Measurements from ENCODE around the gene ZNF765. TPM values are rescaled to one million over a fixed set of nuclear protein-coding genes. Genes with fewer than 3 reads are reported as not detected.
"Not testable (repeated sequence)": the region's sequence is repeated elsewhere in the genome, so short reads cannot be mapped to it uniquely, and the experiment has no call there.

ZNF765 gene
- total RNA-seq, 1 donor from 2014 or later: 4.7 TPM

DNA sequence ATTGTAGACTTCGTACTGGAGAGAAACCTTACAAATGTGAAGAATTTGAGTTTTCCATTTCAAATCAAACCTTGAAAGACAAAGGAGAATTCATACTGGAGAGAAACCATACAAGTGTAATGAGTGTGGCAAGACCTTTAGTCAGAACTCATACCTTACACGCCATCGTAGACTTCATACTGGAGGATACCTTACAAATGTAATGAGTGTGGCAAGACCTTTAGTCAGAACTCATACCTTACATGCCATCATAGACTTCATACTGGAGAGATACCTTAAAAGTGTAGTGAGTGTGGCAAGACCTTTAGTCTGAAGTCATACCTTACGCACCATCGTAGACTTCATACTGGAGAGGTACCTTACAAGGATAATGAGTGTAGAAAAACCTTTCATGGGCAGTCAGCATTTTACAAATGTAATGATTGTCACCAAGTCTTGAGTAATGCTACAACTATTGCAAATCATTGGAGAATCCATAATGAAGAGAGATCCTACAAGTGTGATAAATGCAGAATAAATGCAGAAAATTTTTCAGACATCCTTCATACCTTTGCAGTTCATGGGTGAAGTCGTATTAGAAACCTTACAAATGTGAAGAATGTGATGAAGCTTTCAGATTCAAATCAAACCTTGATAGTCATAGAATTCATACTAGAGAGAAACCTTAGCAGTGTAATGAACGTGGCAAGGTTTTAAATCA is 14.7 kb downstream of the ZNF765 start:
- DNase-seq (no peak), ATAC-seq (no peak)
- intact Hi-C loops (cut with micrococcal nuclease): no loop called here

DNA sequence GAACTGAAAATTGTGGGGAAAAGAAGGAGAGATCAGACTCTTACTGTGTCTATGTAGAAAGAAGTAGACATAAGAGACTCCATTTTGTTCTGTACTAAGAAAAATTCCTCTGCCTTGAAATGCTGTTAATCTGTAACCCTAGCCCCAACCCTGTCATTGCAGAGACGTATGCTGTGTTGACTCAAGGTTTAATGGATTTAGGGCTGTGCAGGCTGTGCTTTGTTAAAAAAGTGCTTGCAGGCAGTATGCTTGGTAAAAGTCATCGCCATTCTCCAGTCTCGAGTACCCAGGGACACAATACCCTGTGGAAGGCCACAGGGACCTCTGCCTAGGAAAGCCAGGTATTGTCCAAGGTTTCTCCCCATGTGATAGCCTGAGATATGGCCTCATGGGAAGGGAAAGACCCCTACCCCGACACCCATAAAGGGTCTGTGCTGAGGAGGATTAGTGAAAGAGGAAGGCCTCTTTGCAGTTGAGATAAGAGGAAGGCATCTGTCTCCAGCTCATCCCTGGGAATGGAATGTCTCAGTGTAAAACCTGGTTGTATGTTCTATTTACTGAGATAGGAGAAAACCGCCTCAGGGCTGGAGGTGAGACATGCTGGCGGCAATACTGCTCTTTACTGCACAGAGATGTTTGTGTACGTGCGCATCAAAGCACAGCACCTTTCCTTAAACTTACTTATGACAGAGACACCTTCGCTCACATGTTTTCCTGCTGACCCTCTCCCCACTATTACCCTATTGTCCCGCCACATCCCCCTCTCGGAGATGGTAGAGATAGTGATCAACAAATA is 25.8 kb downstream of the ZNF765 start:
- DNase-seq; ATAC-seq; intact Hi-C loops (cut with micrococcal nuclease): not testable (repeated sequence)

DNA sequence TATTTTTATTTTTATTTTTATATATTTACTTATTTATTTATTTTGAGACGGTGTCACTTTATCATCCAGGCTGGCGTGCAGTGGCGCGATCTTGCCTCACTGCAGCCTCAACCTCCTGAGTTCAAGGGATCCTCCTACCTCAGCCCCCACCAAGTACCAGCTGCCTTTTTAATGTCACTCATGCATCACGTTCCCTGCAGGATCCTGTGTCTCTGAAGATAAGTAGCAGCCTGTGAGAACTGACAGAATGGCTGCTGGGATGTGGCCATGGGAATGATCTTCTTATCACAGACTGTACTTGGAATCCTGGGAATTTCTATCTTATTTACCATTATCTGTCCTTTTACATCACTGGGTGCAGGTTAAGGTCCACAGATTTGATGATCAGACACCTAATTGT is 27.6 kb downstream of the ZNF765 start:
- intact Hi-C loops (cut with micrococcal nuclease): no loop called here
- no peak for DNase-seq
- no peak for ATAC-seq

DNA sequence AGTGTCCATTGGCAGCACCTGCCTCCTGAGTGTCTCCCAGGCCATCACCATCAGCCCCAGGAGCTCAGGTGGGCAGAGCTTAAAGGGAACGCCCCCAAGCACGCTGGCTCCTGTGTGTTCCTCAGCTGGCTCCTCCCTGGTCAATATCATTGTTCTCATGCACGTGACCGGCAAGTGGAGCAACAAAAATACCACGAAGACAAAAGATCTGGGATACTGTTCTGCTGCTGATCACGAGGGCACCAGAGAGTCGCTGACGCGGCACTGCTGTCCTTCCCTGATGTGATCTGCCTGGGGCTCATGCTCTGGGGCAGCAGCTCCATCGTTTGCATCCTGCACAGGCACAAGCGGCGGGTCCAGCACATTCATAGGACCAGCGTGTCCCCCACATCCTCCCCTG is 28.1 kb downstream of the ZNF765 start:
- intact Hi-C loops (cut with micrococcal nuclease): not testable (repeated sequence)
- peak; percentile 37 for DNase-seq
- peak; percentile 57 for ATAC-seq

DNA sequence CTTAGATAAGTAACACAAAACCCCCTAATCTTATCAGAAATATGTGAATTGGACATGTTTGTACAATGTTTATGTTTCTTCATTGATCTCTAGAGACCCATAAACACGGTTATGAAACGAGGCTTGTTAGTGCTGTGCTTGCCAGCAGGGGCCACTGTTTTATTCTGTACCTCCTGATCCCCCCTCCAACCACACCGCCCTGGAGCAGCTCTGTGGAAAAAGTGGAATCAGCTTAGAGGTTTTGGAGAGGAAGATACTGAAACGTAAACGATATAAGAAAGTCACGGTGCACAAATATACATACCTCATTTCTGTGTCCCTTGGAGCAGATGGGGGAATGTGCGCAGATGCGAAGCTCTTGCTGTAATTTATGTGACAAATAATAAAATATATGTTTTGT is 28.7 kb downstream of the ZNF765 start:
- ATAC-seq: peak; percentile 73
- intact Hi-C loops (cut with micrococcal nuclease); DNase-seq: not testable (repeated sequence)

DNA sequence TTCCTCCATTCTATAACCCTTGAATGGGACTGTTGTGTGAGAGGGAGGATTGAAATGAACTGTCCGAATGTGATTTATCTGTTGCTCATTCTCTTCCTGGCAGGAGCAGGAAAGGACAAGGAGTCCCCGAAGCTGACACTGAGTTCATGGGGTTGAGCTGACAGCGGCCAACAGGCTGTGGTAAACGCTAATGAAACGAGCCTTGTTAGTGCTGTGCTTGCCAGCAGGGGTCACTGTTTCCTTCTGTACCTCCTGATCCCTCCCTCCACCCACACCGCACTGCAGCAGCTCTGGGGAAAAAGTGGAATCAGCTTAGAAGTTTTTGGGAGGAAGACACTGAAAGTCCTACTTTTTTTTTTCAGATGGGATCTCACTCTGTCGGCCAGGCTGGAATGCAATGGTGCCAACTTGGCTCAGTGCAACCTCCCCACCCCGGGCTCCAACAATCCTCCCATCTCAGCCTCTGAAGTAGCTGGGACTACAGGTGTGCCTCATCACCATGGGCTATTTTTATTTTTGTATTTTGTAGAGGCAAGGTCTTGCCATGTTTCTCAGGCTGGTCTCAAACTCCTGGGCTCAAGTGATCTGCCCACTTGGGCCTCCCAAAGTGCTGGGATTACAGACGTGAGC is 30.1 kb downstream of the ZNF765 start:
- peak; percentile 74 for DNase-seq
- intact Hi-C loops (cut with micrococcal nuclease): no loop called here
- peak; percentile 94 for ATAC-seq

DNA sequence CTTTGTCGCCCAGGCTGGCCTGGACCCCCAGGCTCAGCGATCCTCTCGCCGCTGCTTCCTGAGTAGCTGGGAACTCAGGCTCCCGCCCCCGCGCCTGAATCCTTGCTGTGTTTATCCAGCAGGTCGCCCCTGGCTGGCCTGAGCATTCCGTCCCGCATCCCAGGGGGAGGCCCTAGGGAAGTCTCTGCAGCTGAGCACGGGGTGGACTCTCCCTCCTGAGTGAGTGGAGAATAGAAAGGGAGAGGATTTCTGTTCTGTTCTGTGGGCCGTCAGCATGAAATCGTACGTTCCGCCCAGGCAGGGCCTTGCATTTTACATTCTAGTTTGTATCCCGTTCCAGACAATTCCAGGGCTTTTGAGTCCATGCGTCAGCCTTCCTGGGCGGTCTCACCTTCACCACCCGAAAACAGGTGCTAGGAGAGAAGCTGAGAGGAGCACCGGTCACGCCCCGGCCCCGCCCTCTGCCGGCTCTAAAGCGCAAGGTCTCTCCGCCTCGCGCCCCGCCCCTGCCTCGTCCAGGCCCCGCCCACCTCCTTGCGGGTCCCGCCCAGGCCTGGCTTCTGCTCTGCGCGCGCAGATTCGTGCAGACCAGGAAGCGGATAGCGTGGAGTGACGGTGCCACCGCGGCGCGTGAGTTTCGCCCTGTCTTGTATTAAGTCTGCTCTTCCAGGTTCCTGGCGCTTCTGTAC is 36.6 kb downstream of the ZNF765 start, which contains the start of gene ZNF761:
TSS of gene ZNF761 (plus strand) at position 586 of the 689 bp plus-strand sequence. CDS start 15,285 bp downstream, outside the sequence.
- ATAC-seq (peak; percentile 100), DNase-seq (peak; percentile 98)
- intact Hi-C loops (cut with micrococcal nuclease): no loop called here

DNA sequence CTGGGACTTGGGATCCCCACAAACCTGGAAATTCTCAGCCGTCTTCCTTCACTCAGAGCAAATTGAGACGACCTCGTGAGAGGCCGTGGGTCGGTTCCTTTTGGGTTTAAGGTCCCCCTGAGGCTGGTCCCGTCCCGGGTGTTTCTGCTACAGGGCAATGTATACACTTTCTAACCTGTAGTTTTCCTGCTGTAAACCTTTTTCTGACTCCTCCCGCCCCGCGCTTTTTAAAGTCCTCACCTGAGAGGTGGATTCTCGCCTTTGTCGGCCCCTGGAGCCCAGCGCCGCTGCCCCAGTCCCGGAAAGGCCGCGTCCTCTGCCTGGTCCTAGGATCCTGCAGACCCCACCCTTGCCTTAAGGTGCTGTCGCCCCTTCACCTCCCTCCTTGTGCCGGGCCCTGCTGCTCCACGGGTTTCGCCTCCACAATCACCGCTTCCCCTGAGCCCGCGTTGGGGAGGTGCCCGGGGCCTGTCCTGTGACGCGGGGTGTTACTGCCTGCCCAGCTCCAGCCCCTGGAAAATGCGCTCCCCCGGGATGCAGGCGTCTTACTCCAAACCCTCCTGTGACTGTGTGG is 37.2 kb downstream of the ZNF765 start:
- ATAC-seq (peak; percentile 47), DNase-seq (peak; percentile 53)
- intact Hi-C loops (cut with micrococcal nuclease): no loop called here

DNA sequence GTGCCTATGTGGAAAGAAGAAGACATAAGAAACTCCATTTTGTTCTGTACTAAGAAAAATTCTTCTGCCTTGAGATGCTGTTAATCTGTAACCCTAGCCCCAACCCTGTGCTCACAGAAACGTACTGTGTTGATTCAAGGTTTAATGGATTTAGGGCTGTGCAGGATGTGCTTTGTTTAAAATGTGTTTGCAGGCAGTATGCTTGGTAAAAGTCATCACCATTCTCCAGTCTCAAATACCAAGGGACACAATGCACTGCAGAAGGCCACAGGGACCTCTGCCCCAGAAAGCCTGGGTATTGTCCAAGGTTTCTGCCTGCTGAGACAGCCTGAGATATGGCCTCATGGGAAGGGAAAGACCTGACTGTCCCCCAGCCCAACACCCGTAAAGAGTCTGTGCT is 48.9 kb downstream of the ZNF765 start:
- intact Hi-C loops (cut with micrococcal nuclease); DNase-seq; ATAC-seq: not testable (repeated sequence)

DNA sequence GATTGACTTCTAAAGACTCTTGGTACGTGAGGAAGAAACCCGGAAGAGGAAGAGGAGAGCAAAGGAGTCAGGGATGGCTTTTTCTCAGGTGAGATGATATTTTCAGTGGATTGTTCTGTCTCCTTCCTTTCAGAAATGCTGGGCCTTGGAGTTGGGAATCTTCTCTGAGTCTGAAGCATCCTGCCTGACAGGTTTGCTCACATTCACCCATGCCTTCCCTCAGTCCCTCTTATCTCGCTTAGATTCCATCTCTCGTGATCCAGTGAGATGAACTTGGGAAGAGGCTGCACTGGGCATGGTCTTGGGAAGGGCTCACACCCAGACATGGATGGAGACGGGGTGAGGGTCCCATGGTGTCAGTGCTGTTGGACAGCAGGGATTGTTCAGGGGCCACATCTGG is 52.2 kb downstream of the ZNF765 start:
- ATAC-seq; intact Hi-C loops (cut with micrococcal nuclease); DNase-seq: not testable (repeated sequence)

DNA sequence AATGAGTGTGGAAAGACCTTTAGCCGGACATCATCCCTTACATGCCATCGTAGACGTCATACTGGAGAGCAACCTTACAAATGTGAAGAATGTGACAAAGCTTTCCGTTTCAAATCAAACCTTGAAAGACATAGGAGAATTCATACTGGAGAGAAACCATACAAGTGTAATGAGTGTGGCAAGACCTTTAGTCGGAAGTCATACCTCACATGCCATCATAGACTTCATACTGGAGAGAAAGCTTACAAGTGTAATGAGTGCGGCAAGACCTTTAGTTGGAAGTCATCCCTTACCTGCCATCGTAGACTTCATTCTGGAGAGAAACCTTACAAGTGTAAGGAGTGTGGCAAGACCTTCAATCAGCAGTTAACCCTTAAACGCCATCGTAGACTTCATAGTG is 60.9 kb downstream of the ZNF765 start:
- DNase-seq: no peak
- no peak for ATAC-seq
- intact Hi-C loops (cut with micrococcal nuclease): no loop called here

DNA sequence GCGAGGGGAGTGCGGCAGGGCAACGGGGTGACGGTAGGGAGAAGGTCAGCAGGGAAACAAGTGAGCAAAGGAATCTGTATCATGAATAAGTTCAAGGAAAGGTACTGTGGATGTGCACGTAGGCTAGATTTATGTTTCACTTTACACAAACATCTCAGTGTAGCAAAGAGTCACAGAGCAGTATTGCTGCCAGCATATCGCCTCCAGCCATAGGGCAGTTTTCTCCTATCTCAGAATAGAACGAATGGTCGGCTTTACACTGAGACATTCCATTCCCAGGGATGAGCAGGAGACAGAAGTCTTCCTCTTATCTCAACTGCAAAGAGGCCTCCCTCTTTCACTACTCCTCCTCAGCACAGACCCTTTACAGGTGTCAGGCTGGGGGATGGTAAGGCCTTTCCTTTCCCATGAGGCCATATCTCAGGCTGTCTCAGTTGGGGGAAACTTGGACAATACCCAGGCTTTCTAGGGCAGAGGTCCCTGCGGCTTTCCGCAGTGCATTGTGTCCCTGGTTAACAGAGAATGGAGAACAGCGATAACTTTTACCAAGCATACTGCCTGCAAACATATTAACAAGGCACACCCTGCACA is 65.3 kb downstream of the ZNF765 start:
- ATAC-seq; DNase-seq; intact Hi-C loops (cut with micrococcal nuclease): not testable (repeated sequence)

DNA sequence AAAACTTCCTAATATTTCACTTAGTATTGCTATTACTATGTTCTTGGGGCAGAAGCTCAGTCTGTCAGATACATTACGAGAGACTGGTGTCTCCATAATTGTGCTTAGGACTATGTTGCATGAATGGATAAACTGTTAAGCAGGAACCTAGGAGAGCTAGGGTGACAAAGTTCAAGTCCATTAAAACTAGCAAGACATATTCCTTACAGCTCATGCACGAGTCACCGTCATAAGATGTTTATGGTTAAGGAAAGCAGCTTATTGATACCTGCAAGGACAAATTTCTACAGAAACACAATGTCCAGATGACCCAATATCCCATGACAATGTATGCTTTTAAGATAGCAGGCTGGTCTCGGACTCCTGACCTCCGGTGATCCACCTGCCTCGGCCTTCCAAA is 66.9 kb downstream of the ZNF765 start:
- DNase-seq (no peak), ATAC-seq (no peak)
- intact Hi-C loops (cut with micrococcal nuclease): no loop called here

DNA sequence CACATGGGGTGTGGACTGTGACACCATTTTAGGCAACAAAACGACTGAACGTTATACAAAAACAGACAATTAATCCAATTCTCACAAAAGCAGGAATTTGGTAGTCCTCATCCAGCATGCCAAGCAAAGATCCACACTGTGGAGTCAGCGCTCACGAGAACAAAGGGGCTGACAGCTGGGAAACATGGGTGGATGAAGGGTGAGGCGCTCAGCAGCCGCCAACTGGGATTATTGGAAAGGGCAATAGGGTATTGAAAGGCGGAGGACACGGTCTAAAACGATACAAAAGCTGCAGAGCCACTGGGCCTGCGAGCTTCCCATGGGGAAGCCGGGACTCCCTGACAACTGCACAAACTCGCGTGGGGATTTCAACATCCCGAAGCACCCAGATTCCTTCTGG is 67.9 kb downstream of the ZNF765 start:
- DNase-seq: no peak
- intact Hi-C loops (cut with micrococcal nuclease): no loop called here
- no peak for ATAC-seq

DNA sequence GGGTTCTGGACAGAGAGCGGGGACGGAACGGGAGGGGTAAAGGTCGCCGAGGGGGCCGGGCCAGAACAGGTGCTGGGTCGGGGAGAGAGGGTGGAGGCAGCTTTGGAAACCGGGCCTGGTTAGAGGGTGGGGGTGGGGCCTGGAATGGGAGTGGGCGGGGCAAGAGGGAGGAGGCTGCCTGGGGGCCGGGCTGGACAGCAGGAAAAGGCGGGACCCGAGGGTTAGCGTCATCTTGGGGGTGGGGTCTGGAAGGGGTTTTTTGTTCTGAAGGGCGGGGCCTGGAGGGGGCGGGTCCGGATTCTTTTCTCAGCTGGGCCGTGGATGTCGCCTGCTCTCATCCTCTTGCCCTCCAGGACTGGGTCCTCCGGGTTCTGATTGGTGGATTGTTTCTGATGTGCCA is 68.3 kb downstream of the ZNF765 start:
- intact Hi-C loops (cut with micrococcal nuclease): no loop called here
- ATAC-seq: peak; percentile 24

DNA sequence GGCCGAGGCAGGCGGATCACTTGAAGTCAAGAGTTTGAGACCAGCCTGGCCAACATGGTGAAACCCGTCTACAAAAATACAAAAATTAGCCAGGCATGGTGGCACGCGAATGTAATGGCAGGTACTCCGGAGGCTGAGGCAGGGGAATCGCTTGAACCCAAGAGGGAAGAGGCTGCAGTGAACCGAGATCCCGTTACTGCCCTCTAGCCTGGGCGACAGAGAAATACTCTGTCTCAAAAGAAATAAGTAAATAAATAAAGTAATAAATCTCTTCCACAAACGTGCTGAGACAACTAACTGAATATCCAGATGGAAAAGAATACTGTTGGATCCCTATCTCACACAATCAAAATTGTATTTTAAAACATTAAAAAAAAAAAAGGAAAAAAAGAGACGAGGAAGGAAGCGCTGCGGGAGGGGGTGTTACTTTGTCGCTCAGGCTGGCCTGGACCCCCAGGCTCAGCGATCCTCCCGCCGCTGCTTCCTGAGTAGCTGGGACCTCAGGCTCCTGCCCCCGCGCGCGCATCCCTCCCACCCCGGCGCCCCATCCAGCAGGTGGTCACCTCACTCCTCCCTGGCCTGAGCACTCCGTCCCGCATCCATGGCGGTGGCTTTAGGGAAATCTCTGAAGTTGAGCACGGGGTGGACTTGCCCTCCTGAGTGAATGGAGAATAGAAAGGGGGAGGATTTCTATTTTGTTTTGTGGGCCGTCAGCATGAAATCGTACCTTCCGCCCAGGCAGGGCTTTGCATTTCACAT is 72.0 kb downstream of the ZNF765 start:
- intact Hi-C loops (cut with micrococcal nuclease): no loop called here
- DNase-seq (peak; percentile 38), ATAC-seq (peak; percentile 28)

More for the DNA sequence above, 68.3 kb downstream of the ZNF765 start:
- DNase-seq: peak; percentile 56

DNA sequence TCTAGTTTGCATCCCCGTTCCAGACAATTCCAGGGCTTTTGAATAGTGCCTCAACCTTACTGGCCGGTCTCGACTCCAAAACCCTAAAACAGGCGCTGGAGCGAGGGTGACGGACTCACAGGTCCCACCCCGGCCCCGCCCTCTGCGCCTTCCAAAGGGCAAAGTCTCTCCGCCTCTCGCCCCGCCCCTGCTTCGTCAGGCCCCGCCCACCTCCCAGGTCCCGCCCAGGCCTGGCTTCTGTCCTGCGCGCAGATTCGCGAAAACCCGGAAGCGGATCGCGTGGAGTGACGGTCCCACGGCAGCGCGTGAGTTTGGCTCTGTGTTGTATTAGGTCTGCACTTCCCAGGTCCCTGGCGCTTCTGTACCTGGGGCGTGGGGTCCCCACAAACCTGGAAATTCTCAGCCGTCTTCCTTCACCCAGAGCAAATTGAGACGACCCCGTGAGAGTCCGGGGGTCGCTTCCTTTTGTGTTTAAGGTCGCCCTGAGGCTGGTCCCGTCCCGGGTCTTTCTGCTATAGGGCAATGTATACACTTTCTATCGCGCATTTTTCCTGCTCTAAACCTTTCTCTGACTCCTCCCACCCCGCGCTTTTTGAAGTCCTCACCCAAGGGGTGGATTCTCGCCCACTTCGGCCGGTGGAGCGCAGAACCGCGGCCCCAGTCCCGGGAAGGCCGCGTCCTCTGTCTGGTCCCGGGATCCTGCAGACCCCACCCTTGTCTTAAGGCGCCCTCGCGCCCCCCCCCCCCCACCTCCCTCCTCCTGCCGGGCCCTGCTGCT is 72.7 kb downstream of the ZNF765 start, which contains the start of gene ZNF813:
TSS of gene ZNF813 (plus strand) at position 249 of the 778 bp plus-strand sequence. CDS start 16,090 bp downstream, outside the sequence.
- intact Hi-C loops (cut with micrococcal nuclease): no loop called here
- DNase-seq (peak; percentile 98), ATAC-seq (peak; percentile 100)
